HCT116 (cell line): Measurements from ENCODE around the gene TBC1D4. TPM values are rescaled to one million over a fixed set of nuclear protein-coding genes. Genes with fewer than 3 reads are reported as not detected.

Experiments used
- ATAC-seq: fragments of 200-7000 bp; cut with Tn5 transposase; 2 replicates; pipeline ENCODE4 v1.9.1; 2020; ENCODE audit warnings: mild to moderate bottlenecking, moderate library complexity
- BruUV-seq: library from RNA; stranded (reverse); fragments of 400-500 nt; replicated peaks from 2 replicates; lab custom pipeline; 2021; lab: Mats Ljungman, UMichigan
- CTCF ChIA-PET: fragments of 300-600 bp; sonication (Branson Sonifier 250); formaldehyde crosslinking; loops from one replicate; lab custom pipeline; 2021; ENCODE audit warnings: antibody characterized with exemption; lab: Charles Lee
- POLR2A ChIA-PET: fragments of 300-600, 350-600 bp; sonication (Branson Sonifier 250); formaldehyde crosslinking; loops from one replicate; lab custom pipeline; 2021; ENCODE audit warnings: antibody characterized with exemption; lab: Charles Lee
- RAD21 ChIA-PET, 2 experiments: fragments of 300-600 bp; sonication (Branson Sonifier 250); formaldehyde crosslinking; loops; one replicate each; lab custom pipeline; 2023; ENCODE audit warnings: low total read pairs in 2 of 2; ENCODE audit not compliant: uncharacterized antibody in 2 of 2, unreplicated experiment in 2 of 2, low non-redundant PET in 1 of 2; lab: Charles Lee
- DNase-seq: peaks from one replicate; pipeline ENCODE4 v3.0.0-alpha.2; 2010; ENCODE audit warnings: low read depth, low spot score
- H2AFZ ChIP-seq: fragments of 200-600 bp; shearing (Covaris generic), sonication (generic); 2 replicates; pipeline ENCODE4 v1.6.1; 2017; ENCODE audit warnings: low read depth, mixed run types, mixed read lengths, antibody characterized with exemption, low read length; ENCODE audit not compliant: poor library complexity, severe bottlenecking
- H3K27ac ChIP-seq: 2 replicates; pipeline ENCODE4 v1.5.1; 2012; ENCODE audit warnings: low read depth, low read length
- H3K27me3 ChIP-seq: fragments of 200-600 bp; sonication (generic); 2 replicates; pipeline ENCODE4 v1.6.1; 2016; ENCODE audit warnings: mixed run types, low read length, mixed read lengths; ENCODE audit not compliant: insufficient read depth
- H3K36me3 ChIP-seq, 2 experiments: fragments of 200-500 bp in 1 of 2; fragments of 200-600 bp in 1 of 2; sonication (Bioruptor generic) in 1 of 2; sonication (generic) in 1 of 2; 2 replicates each; pipeline versions ENCODE4 v1.5.1 to v1.6.1; 2014 to 2016; ENCODE audit warnings: low read length in 2 of 2, inconsistent platforms in 1 of 2, mixed read lengths in 1 of 2, mixed run types in 1 of 2; ENCODE audit not compliant: insufficient read depth in 2 of 2, control insufficient read depth in 1 of 2
- H3K4me1 ChIP-seq, 2 experiments: fragments of 200-600 bp in 1 of 2; sonication (generic) in 1 of 2; 2 replicates each; pipeline versions ENCODE4 v1.5.1 to v1.6.1; 2012 to 2017; ENCODE audit warnings: low read length in 2 of 2, inconsistent platforms in 1 of 2, mild to moderate bottlenecking in 1 of 2, mixed read lengths in 1 of 2, mixed run types in 1 of 2, moderate library complexity in 1 of 2; ENCODE audit not compliant: insufficient read depth in 2 of 2, control insufficient read depth in 1 of 2
- H3K4me2 ChIP-seq: fragments of 200-600 bp; sonication (generic); 2 replicates; pipeline ENCODE4 v1.6.1; 2017; ENCODE audit warnings: mixed run types, low read length, mixed read lengths
- H3K4me3 ChIP-seq, 2 experiments: fragments of 200-600 bp in 1 of 2; sonication (generic) in 1 of 2; replicated peaks in 1 of 2; 2 replicates each; pipeline ENCODE4 v1.5.1; 2011 to 2016; ENCODE audit warnings: low read length in 2 of 2, control low read depth in 1 of 2, low read depth in 1 of 2, mild to moderate bottlenecking in 1 of 2, mixed read lengths in 1 of 2, mixed run types in 1 of 2
- H3K79me2 ChIP-seq: fragments of 200-600 bp; sonication (generic); 2 replicates; pipeline ENCODE4 v1.6.1; 2017; ENCODE audit warnings: mild to moderate bottlenecking, mixed run types, low read length, moderate library complexity, mixed read lengths; ENCODE audit not compliant: insufficient read depth
- H3K9ac ChIP-seq: fragments of 200-600 bp; sonication (generic); 2 replicates; pipeline ENCODE4 v1.6.1; 2016; ENCODE audit warnings: low read length, mixed read lengths
- H3K9me2 ChIP-seq: fragments of 200-600 bp; sonication (generic), shearing (Covaris generic); 2 replicates; pipeline ENCODE4 v1.6.1; 2017; ENCODE audit warnings: mixed run types, mild to moderate bottlenecking, moderate library complexity; ENCODE audit not compliant: insufficient read depth
- H3K9me3 ChIP-seq, 2 experiments: fragments of 200-500 bp in 1 of 2; fragments of 200-600 bp in 1 of 2; sonication (Bioruptor generic) in 1 of 2; sonication (generic) in 1 of 2; 2 replicates each; pipeline ENCODE4 v1.6.1; 2014 to 2017; ENCODE audit warnings: low read length in 2 of 2, mixed read lengths in 2 of 2, inconsistent platforms in 1 of 2, low read depth in 1 of 2, mild to moderate bottlenecking in 1 of 2, mixed run types in 1 of 2, moderate library complexity in 1 of 2; ENCODE audit not compliant: control insufficient read depth in 1 of 2, insufficient read depth in 1 of 2
- H4K20me1 ChIP-seq: fragments of 200-600 bp; sonication (generic), shearing (Covaris generic); 2 replicates; pipeline ENCODE4 v1.6.1; 2017; ENCODE audit warnings: mixed run types, mild to moderate bottlenecking, moderate library complexity; ENCODE audit not compliant: insufficient read depth
- ATF3 ChIP-seq: IDR thresholded peaks from 2 replicates; pipeline ENCODE4 v1.6.1; 2012
- CBX3 ChIP-seq: IDR thresholded peaks from 2 replicates; pipeline ENCODE4 v1.6.1; 2012; ENCODE audit warnings: low read depth
- CEBPB ChIP-seq: IDR thresholded peaks from 2 replicates; pipeline ENCODE4 v1.6.1; 2012; ENCODE audit warnings: low read depth
- CTCF ChIP-seq, 3 experiments: fragments of 200-600 bp in 1 of 3; sonication (generic) in 1 of 3; IDR thresholded peaks in 2 of 3; conservative IDR thresholded peaks in 1 of 3; 2 replicates each; pipeline ENCODE4 v1.5.1; 2012 to 2017; ENCODE audit warnings: low read depth in 2 of 3, low read length in 2 of 3, antibody characterized with exemption in 1 of 3, borderline replicate concordance in 1 of 3, control low read depth in 1 of 3, mild to moderate bottlenecking in 1 of 3, mixed read lengths in 1 of 3, mixed run types in 1 of 3, moderate library complexity in 1 of 3; ENCODE audit not compliant: insufficient read depth in 1 of 3
- EGR1 ChIP-seq: IDR thresholded peaks from 2 replicates; pipeline ENCODE4 v1.6.1; 2012; ENCODE audit warnings: low read depth
- EZH2phosphoT487 ChIP-seq: fragments of 200-600 bp; IDR thresholded peaks from 2 replicates; pipeline ENCODE4 v1.6.1; 2018; ENCODE audit warnings: antibody characterized with exemption, borderline replicate concordance
- FOSL1 ChIP-seq: IDR thresholded peaks from 2 replicates; pipeline ENCODE4 v1.6.1; 2012; ENCODE audit warnings: low read depth
- JUND ChIP-seq: IDR thresholded peaks from 2 replicates; pipeline ENCODE4 v1.6.1; 2012
- MAX ChIP-seq: IDR thresholded peaks from 2 replicates; pipeline ENCODE4 v1.6.1; 2012
- POLR2AphosphoS5 ChIP-seq: IDR thresholded peaks from 2 replicates; pipeline ENCODE4 v1.6.1; 2011; ENCODE audit warnings: mild to moderate bottlenecking, low read depth, low read length, moderate library complexity
- RAD21 ChIP-seq: IDR thresholded peaks from 2 replicates; pipeline ENCODE4 v1.6.1; 2012; ENCODE audit warnings: low read depth, mild to moderate bottlenecking
- REST ChIP-seq: IDR thresholded peaks from 2 replicates; pipeline ENCODE4 v1.6.1; 2012; ENCODE audit warnings: low read depth
- SIN3A ChIP-seq: IDR thresholded peaks from 2 replicates; pipeline ENCODE4 v1.6.1; 2012; ENCODE audit warnings: low read depth
- SRF ChIP-seq: IDR thresholded peaks from 2 replicates; pipeline ENCODE4 v1.6.1; 2012; ENCODE audit warnings: low read depth
- TCF7L2 ChIP-seq: IDR thresholded peaks from 2 replicates; pipeline ENCODE4 v1.7.0; 2011; ENCODE audit warnings: borderline replicate concordance, inconsistent platforms; ENCODE audit not compliant: insufficient read depth, insufficient read length; ENCODE audit errors: extremely low read depth
- YY1 ChIP-seq: IDR thresholded peaks from 2 replicates; pipeline ENCODE4 v1.6.1; 2011; ENCODE audit warnings: low read length, low read depth, moderate library complexity, mild to moderate bottlenecking; ENCODE audit not compliant: insufficient replicate concordance; ENCODE audit errors: extremely low read depth
- ZBTB33 ChIP-seq: IDR thresholded peaks from 2 replicates; pipeline ENCODE4 v1.6.1; 2011; ENCODE audit warnings: mild to moderate bottlenecking, low read length, moderate library complexity; ENCODE audit not compliant: insufficient replicate concordance; ENCODE audit errors: extremely low read depth
- ZFX ChIP-seq: fragments of 450-650 bp; IDR thresholded peaks from 2 replicates; pipeline ENCODE4 v1.6.1; 2017
- ZNF274 ChIP-seq: fragments of 200-500 bp; sonication (Bioruptor generic); IDR thresholded peaks from 2 replicates; pipeline ENCODE4 v1.6.1; 2014; ENCODE audit warnings: mild to moderate bottlenecking, low read depth, low read length, inconsistent platforms
- intact Hi-C: fragments of 100-400 bp; cut with micrococcal nuclease; formaldehyde crosslinking; loops from 2 replicates; pipeline ENCODE4 v1.10.0; 2022
- total RNA-seq: library from RNA; stranded (reverse); gene quantifications from one replicate; pipeline ENCODE4 v1.2.1, GENCODE V29; 2021; ENCODE audit not compliant: unreplicated experiment

The TBC1D4 gene
- total RNA-seq, 1 experiment from 2014 or later, result 24.6 TPM

- Histone ChIP-seq H3K9ac (no peak overlapping the region), H3K27me3 (no peaks in the 10 kb centered on the region), H3K4me1 (no peaks in the 10 kb centered on the region), H3K27ac (no peak overlapping the region), H2AFZ (no peak overlapping the region), H3K4me3 (no peak overlapping the region), H3K4me2 (no peak overlapping the region), H4K20me1 (no peaks in the 10 kb centered on the region), H3K9me2 (no peaks in the 10 kb centered on the region), H3K79me2 (no peaks in the 10 kb centered on the region), H3K36me3 (no peaks in the 10 kb centered on the region), H3K9me3 (no peaks in the 10 kb centered on the region)
- DNase-seq (no peak), ATAC-seq (no peak)
- intact Hi-C loops, result no loop called here
- ChIA-PET POLR2A (no interaction called here), CTCF (no interaction called here), RAD21 (no interaction called here)
- TF ChIP-seq ZFX (no peak), YY1 (no peak), SIN3A (no peak), REST (no peak), CTCF (IDR thresholded peaks at IDR 0.05 in 2 of 3, conservative IDR thresholded peaks at IDR 0.05 in 1 of 3; ENCODE audit: borderline replicate concordance in 1 of 3, insufficient read depth in 1 of 3, low read depth in 2 of 3, low read length in 2 of 3) (no peak), JUND (no peak), POLR2AphosphoS5 (no peak), TCF7L2 (no peak), EGR1 (no peak), MAX (no peak), FOSL1 (no peak), ZNF274 (no peak), EZH2phosphoT487 (no peak), CBX3 (no peak), SRF (no peak), ZBTB33 (no peak), RAD21 (no peak), ATF3 (no peak), CEBPB (no peak)
- no TSS peak for BruUV-seq
Measured at GRCh38 chr13:75508002-75508548, 26.1 kb upstream of the TBC1D4 start.
